ENCODE measurements around the gene SERGEF.

SERGEF gene

GRCh38 chr11:17859552-17859951 lies 153.3 kb downstream of the SERGEF start:
- no peak overlapping the region for H3K27ac ChIP-seq
- TF ChIP-seq CTCF (conservative IDR thresholded peaks at IDR 0.05), result no peak
- TF ChIP-seq ZFX (IDR thresholded peaks at IDR 0.05), result no peak

- no peak overlapping the region for H3K27ac ChIP-seq
- TF ChIP-seq CTCF (conservative IDR thresholded peaks at IDR 0.05), result no peak
- no peak for TF ChIP-seq ZFX (IDR thresholded peaks at IDR 0.05)
Observed at GRCh38 chr11:17855531-17856290, 157.1 kb downstream of the SERGEF start.

- H3K27ac ChIP-seq, result no peak overlapping the region
- TF ChIP-seq CTCF (conservative IDR thresholded peaks at IDR 0.05) (no peak), ZFX (IDR thresholded peaks at IDR 0.05) (no peak)
Observed at GRCh38 chr11:17853280-17853679, 159.6 kb downstream of the SERGEF start.

GRCh38 chr11:17852246-17852645 lies 160.6 kb downstream of the SERGEF start:
- TF ChIP-seq ZFX (IDR thresholded peaks at IDR 0.05), result no peak
- no peak for TF ChIP-seq CTCF (conservative IDR thresholded peaks at IDR 0.05)
- H3K27ac ChIP-seq, result no peak overlapping the region

- TF ChIP-seq CTCF (conservative IDR thresholded peaks at IDR 0.05), result no peak
- TF ChIP-seq ZFX (IDR thresholded peaks at IDR 0.05), result no peak
- H3K27ac ChIP-seq, result no peak overlapping the region
Observed at GRCh38 chr11:17851697-17852096, 161.2 kb downstream of the SERGEF start.

GRCh38 chr11:17850336-17850735 lies 162.5 kb downstream of the SERGEF start:
- no peak overlapping the region for H3K27ac ChIP-seq
- TF ChIP-seq CTCF (conservative IDR thresholded peaks at IDR 0.05) (no peak), ZFX (IDR thresholded peaks at IDR 0.05) (no peak)

- no peak overlapping the region for H3K27ac ChIP-seq
- no peak for TF ChIP-seq CTCF (conservative IDR thresholded peaks at IDR 0.05)
- TF ChIP-seq ZFX (IDR thresholded peaks at IDR 0.05), result no peak
Observed at GRCh38 chr11:17848715-17849114, 164.1 kb downstream of the SERGEF start.
